Measurements from ENCODE around the gene TRIOBP.

The TRIOBP gene

GRCh38 chr22:37732699-37733607 is 36.1 kb downstream of the TRIOBP start:
- Histone ChIP-seq H3K4me1 (ENCODE audit: control insufficient read depth in 2 of 2, insufficient read depth in 2 of 2, low read length in 2 of 2) (peaks cover 19 to 44% of the 10 kb centered on the region in 2 donors), H3K9ac (ENCODE audit: low read depth in 1 of 2, low read length in 2 of 2) (peak overlapping the region in 1 of 2 donors; percentile 31), H3K27ac (ENCODE audit: low read depth in 2 of 2, low read length in 2 of 2) (peak overlapping the region; percentile 93 to 97), H3K4me3 (ENCODE audit: low read length in 2 of 2) (no peak overlapping the region), H3K36me3 (ENCODE audit: control insufficient read depth in 2 of 2, insufficient read depth in 2 of 2, low read length in 2 of 2) (no peaks in the 10 kb centered on the region), H3K9me3 (ENCODE audit: control insufficient read depth in 2 of 2, low read length in 2 of 2) (no peaks in the 10 kb centered on the region), H3K27me3 (ENCODE audit: control insufficient read depth in 2 of 2, insufficient read depth in 2 of 2, low read length in 2 of 2) (no peaks in the 10 kb centered on the region)

- Histone ChIP-seq H3K9me3 (ENCODE audit: control insufficient read depth in 2 of 2, low read length in 2 of 2) (no peaks in the 10 kb centered on the region), H3K36me3 (ENCODE audit: control insufficient read depth in 2 of 2, insufficient read depth in 2 of 2, low read length in 2 of 2) (no peaks in the 10 kb centered on the region), H3K4me3 (ENCODE audit: low read length in 2 of 2) (no peak overlapping the region), H3K27me3 (ENCODE audit: control insufficient read depth in 2 of 2, insufficient read depth in 2 of 2, low read length in 2 of 2) (no peaks in the 10 kb centered on the region), H3K9ac (ENCODE audit: low read depth in 1 of 2, low read length in 2 of 2) (peak overlapping the region; percentile 24 to 31), H3K27ac (ENCODE audit: low read depth in 2 of 2, low read length in 2 of 2) (peak overlapping the region in 1 of 2 donors; percentile 41), H3K4me1 (ENCODE audit: control insufficient read depth in 2 of 2, insufficient read depth in 2 of 2, low read length in 2 of 2) (peaks cover 19 to 44% of the 10 kb centered on the region in 2 donors)
Observed at GRCh38 chr22:37733625-37734401, 37.0 kb downstream of the TRIOBP start.

- H3K9ac ChIP-seq (ENCODE audit: low read depth in 1 of 2, low read length in 2 of 2): peak overlapping the region in 1 of 2 donors; percentile 31
- peaks cover 19 to 44% of the 10 kb centered on the region in 2 donors for H3K4me1 ChIP-seq (ENCODE audit: control insufficient read depth in 2 of 2, insufficient read depth in 2 of 2, low read length in 2 of 2)
- H3K27ac ChIP-seq (ENCODE audit: low read depth in 2 of 2, low read length in 2 of 2): no peak overlapping the region
- no peaks in the 10 kb centered on the region for H3K36me3 ChIP-seq (ENCODE audit: control insufficient read depth in 2 of 2, insufficient read depth in 2 of 2, low read length in 2 of 2)
- H3K27me3 ChIP-seq (ENCODE audit: control insufficient read depth in 2 of 2, insufficient read depth in 2 of 2, low read length in 2 of 2): no peaks in the 10 kb centered on the region
- H3K9me3 ChIP-seq (ENCODE audit: control insufficient read depth in 2 of 2, low read length in 2 of 2): no peaks in the 10 kb centered on the region
- no peak overlapping the region for H3K4me3 ChIP-seq (ENCODE audit: low read length in 2 of 2)
Observed at GRCh38 chr22:37734402-37734700, 37.5 kb downstream of the TRIOBP start.

- Histone ChIP-seq H3K27ac (ENCODE audit: low read depth in 2 of 2, low read length in 2 of 2) (no peak overlapping the region), H3K36me3 (ENCODE audit: control insufficient read depth in 2 of 2, insufficient read depth in 2 of 2, low read length in 2 of 2) (no peaks in the 10 kb centered on the region), H3K9ac (ENCODE audit: low read depth in 1 of 2, low read length in 2 of 2) (peak overlapping the region in 1 of 2 donors; percentile 5)
Observed at GRCh38 chr22:37734964-37735451, 38.2 kb downstream of the TRIOBP start.

GRCh38 chr22:37739035-37739434 is 42.2 kb downstream of the TRIOBP start:
- Histone ChIP-seq H3K36me3 (ENCODE audit: control insufficient read depth in 2 of 2, insufficient read depth in 2 of 2, low read length in 2 of 2) (no peaks in the 10 kb centered on the region), H3K4me1 (ENCODE audit: control insufficient read depth in 2 of 2, insufficient read depth in 2 of 2, low read length in 2 of 2) (peaks cover 18 to 24% of the 10 kb centered on the region in 2 donors), H3K9me3 (ENCODE audit: control insufficient read depth in 2 of 2, low read length in 2 of 2) (no peaks in the 10 kb centered on the region), H3K9ac (ENCODE audit: low read depth in 1 of 2, low read length in 2 of 2) (no peak overlapping the region), H3K27me3 (ENCODE audit: control insufficient read depth in 2 of 2, insufficient read depth in 2 of 2, low read length in 2 of 2) (no peaks in the 10 kb centered on the region), H3K27ac (ENCODE audit: low read depth in 2 of 2, low read length in 2 of 2) (peak overlapping the region; percentile 8 to 43), H3K4me3 (ENCODE audit: low read length in 2 of 2) (no peak overlapping the region)

More at GRCh38 chr22:37734964-37735451, 38.2 kb downstream of the TRIOBP start:
- Histone ChIP-seq H3K9me3 (ENCODE audit: control insufficient read depth in 2 of 2, low read length in 2 of 2) (no peaks in the 10 kb centered on the region), H3K4me1 (ENCODE audit: control insufficient read depth in 2 of 2, insufficient read depth in 2 of 2, low read length in 2 of 2) (peaks cover 19 to 44% of the 10 kb centered on the region in 2 donors), H3K27me3 (ENCODE audit: control insufficient read depth in 2 of 2, insufficient read depth in 2 of 2, low read length in 2 of 2) (no peaks in the 10 kb centered on the region), H3K4me3 (ENCODE audit: low read length in 2 of 2) (no peak overlapping the region)

GRCh38 chr22:37739611-37740049 is 42.8 kb downstream of the TRIOBP start:
- Histone ChIP-seq H3K9ac (ENCODE audit: low read depth in 1 of 2, low read length in 2 of 2) (no peak overlapping the region), H3K27me3 (ENCODE audit: control insufficient read depth in 2 of 2, insufficient read depth in 2 of 2, low read length in 2 of 2) (no peaks in the 10 kb centered on the region), H3K4me1 (ENCODE audit: control insufficient read depth in 2 of 2, insufficient read depth in 2 of 2, low read length in 2 of 2) (peaks cover 15 to 19% of the 10 kb centered on the region in 2 donors), H3K27ac (ENCODE audit: low read depth in 2 of 2, low read length in 2 of 2) (peak overlapping the region; percentile 8 to 43), H3K9me3 (ENCODE audit: control insufficient read depth in 2 of 2, low read length in 2 of 2) (no peaks in the 10 kb centered on the region), H3K36me3 (ENCODE audit: control insufficient read depth in 2 of 2, insufficient read depth in 2 of 2, low read length in 2 of 2) (no peaks in the 10 kb centered on the region), H3K4me3 (ENCODE audit: low read length in 2 of 2) (no peak overlapping the region)

GRCh38 chr22:37740455-37741311 is 43.8 kb downstream of the TRIOBP start:
- H3K27me3 ChIP-seq (ENCODE audit: control insufficient read depth in 2 of 2, insufficient read depth in 2 of 2, low read length in 2 of 2): no peaks in the 10 kb centered on the region
- no peaks in the 10 kb centered on the region for H3K36me3 ChIP-seq (ENCODE audit: control insufficient read depth in 2 of 2, insufficient read depth in 2 of 2, low read length in 2 of 2)
- peak overlapping the region in 1 of 2 donors; percentile 46 for H3K27ac ChIP-seq (ENCODE audit: low read depth in 2 of 2, low read length in 2 of 2)
- no peaks in the 10 kb centered on the region for H3K9me3 ChIP-seq (ENCODE audit: control insufficient read depth in 2 of 2, low read length in 2 of 2)
- peaks cover 18 to 22% of the 10 kb centered on the region in 2 donors for H3K4me1 ChIP-seq (ENCODE audit: control insufficient read depth in 2 of 2, insufficient read depth in 2 of 2, low read length in 2 of 2)
- H3K9ac ChIP-seq (ENCODE audit: low read depth in 1 of 2, low read length in 2 of 2): peak overlapping the region in 1 of 2 donors; percentile 18
- no peak overlapping the region for H3K4me3 ChIP-seq (ENCODE audit: low read length in 2 of 2)

- H3K9ac ChIP-seq (ENCODE audit: low read depth in 1 of 2, low read length in 2 of 2): peak overlapping the region in 1 of 2 donors; percentile 18
- peak overlapping the region in 1 of 2 donors; percentile 46 for H3K27ac ChIP-seq (ENCODE audit: low read depth in 2 of 2, low read length in 2 of 2)
- no peaks in the 10 kb centered on the region for H3K36me3 ChIP-seq (ENCODE audit: control insufficient read depth in 2 of 2, insufficient read depth in 2 of 2, low read length in 2 of 2)
Observed at GRCh38 chr22:37741312-37741795, 44.5 kb downstream of the TRIOBP start.

GRCh38 chr22:37742376-37743171 is 45.7 kb downstream of the TRIOBP start:
- Histone ChIP-seq H3K4me1 (ENCODE audit: control insufficient read depth in 2 of 2, insufficient read depth in 2 of 2, low read length in 2 of 2) (peaks cover 25 to 31% of the 10 kb centered on the region in 2 donors), H3K9me3 (ENCODE audit: control insufficient read depth in 2 of 2, low read length in 2 of 2) (no peaks in the 10 kb centered on the region), H3K4me3 (ENCODE audit: low read length in 2 of 2) (no peak overlapping the region), H3K36me3 (ENCODE audit: control insufficient read depth in 2 of 2, insufficient read depth in 2 of 2, low read length in 2 of 2) (no peaks in the 10 kb centered on the region), H3K27me3 (ENCODE audit: control insufficient read depth in 2 of 2, insufficient read depth in 2 of 2, low read length in 2 of 2) (no peaks in the 10 kb centered on the region), H3K9ac (ENCODE audit: low read depth in 1 of 2, low read length in 2 of 2) (no peak overlapping the region), H3K27ac (ENCODE audit: low read depth in 2 of 2, low read length in 2 of 2) (peak overlapping the region in 1 of 2 donors; percentile 7)

More at GRCh38 chr22:37741312-37741795, 44.5 kb downstream of the TRIOBP start:
- no peaks in the 10 kb centered on the region for H3K27me3 ChIP-seq (ENCODE audit: control insufficient read depth in 2 of 2, insufficient read depth in 2 of 2, low read length in 2 of 2)
- peaks cover 18 to 22% of the 10 kb centered on the region in 2 donors for H3K4me1 ChIP-seq (ENCODE audit: control insufficient read depth in 2 of 2, insufficient read depth in 2 of 2, low read length in 2 of 2)
- no peak overlapping the region for H3K4me3 ChIP-seq (ENCODE audit: low read length in 2 of 2)
- H3K9me3 ChIP-seq (ENCODE audit: control insufficient read depth in 2 of 2, low read length in 2 of 2): no peaks in the 10 kb centered on the region
